ENCODE measurements around the gene IMMP2L.

IMMP2L gene

GRCh38 chr7:111384065-111384891 is 178.0 kb downstream of the IMMP2L start:
- no peak for DNase-seq

GRCh38 chr7:111383133-111383532 is 179.2 kb downstream of the IMMP2L start:
- DNase-seq, result no peak

DNA sequence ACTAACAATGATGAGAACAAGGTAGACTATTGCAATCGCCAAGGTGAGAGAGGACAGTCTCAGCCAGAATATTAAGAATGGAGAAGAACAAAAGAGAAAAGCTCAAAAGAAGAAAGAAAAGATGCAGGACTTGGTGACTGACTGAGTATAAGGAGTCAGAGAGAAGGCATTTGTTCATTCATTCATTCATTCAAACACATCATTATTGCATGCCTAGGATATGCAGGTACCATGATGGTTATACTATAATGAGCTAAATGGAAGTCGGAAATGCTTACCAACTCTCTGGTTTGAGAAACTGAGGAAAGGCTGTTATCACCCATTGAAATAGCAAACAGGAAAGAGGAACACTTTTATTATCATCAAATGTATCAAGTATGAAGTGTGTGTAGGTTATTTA is 180.7 kb downstream of the IMMP2L start:
- DNase-seq, result no peak

DNA sequence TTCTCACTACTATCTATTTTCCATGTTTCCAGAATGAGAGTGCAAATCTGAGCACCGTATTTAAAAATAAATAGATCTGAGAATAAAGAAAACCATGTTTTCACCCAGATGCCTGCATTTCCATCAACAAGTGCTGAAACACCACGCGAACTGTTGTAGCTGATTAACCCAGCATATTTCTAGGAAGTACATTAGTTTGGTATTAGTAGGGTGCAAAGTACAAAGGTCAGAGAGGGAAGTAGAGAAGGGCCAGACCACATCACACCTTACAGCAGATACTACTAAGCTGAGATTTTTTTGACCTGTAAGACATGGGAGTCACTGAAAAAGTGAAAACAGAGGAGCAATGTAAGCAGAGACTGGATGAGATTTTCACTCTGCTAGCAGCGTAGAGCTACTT is 181.3 kb downstream of the IMMP2L start:
- no peak for DNase-seq

GRCh38 chr7:111374027-111374426 is 188.3 kb downstream of the IMMP2L start:
- DNase-seq, result no peak

GRCh38 chr7:111371437-111371836 is 190.9 kb downstream of the IMMP2L start:
- no peak for DNase-seq

GRCh38 chr7:111370002-111370401 is 192.3 kb downstream of the IMMP2L start:
- no peak for DNase-seq

DNA sequence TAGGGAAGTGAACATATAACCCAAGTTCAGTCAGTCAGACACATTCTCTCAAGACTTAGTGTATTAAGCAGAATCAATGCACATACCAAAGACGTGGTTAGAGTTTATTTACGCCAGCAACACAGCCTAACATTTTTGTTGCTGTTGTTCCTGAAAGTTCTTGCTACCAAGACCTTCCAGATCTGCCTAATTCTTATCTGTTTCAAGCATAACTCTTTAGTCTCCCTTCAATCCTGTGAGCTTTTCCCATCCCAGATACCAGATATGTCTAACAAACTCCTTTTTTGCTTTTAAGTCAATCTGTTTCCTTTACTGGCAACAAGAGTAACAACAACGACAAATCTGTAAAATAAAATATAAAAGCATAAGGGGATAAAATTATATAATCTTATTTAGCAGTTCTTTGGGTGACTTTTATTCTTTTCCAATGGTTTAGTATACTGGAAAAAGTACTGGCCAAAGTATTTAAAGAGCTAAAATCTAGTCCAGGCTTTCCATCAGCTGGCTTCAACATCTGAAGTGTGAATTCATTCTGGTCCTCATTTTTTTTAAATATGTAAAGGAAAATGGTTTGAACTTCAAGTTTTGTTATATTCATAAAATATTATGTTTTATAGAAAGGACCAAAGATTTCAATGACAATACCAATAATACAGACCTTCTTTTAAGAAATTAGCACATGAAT is 193.8 kb downstream of the IMMP2L start:
- no peak for DNase-seq

DNA sequence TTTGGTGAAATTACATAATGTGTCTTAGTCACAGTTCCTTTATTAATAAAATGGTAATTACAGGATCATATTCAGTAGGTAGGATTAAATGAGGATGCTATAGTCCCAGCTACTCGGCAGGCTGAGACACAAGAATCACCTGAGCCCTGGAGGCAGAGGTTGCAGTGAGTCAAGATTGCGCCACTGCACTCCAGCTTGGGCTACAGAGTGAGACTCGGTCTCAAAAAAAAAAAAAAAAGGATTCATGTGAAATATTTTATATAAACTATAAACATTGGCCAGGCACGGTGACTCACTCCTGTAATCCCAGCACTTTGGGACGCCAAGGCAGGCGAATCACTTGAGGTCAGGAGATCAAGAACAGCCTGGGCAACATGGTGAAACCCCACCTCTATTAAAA is 197.9 kb downstream of the IMMP2L start:
- DNase-seq, result no peak

GRCh38 chr7:111363099-111363498 is 199.2 kb downstream of the IMMP2L start:
- DNase-seq, result no peak

DNA sequence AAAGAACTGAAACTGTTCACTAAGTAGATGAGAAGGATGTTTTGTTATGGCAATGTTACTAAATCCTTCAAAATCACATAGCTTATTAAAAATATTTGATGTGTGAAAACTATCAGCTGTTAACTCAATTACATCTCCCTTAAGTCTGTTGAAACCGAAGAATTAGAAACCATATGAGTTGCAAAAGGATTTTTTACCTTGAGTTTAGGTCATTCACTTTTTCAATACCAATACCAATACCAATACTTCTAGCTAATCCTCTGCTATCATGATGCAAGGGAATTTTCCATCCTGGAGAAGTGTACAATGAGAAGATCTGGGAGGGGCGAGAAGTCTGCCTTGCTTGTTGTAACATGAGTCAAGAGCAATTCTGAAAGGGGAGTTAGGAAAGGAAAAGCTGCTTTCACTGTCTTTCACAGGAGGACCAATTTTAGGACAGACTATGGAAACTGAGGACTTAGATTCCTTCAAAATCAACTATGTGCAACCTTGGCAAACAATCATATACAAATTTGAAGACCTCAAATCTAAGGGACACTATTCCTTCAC is 199.7 kb downstream of the IMMP2L start:
- no peak for DNase-seq

GRCh38 chr7:111358915-111359314 is 203.4 kb downstream of the IMMP2L start:
- DNase-seq, result no peak

- DNase-seq, result no peak
Measured at GRCh38 chr7:111357691-111358090, 204.6 kb downstream of the IMMP2L start.

DNA sequence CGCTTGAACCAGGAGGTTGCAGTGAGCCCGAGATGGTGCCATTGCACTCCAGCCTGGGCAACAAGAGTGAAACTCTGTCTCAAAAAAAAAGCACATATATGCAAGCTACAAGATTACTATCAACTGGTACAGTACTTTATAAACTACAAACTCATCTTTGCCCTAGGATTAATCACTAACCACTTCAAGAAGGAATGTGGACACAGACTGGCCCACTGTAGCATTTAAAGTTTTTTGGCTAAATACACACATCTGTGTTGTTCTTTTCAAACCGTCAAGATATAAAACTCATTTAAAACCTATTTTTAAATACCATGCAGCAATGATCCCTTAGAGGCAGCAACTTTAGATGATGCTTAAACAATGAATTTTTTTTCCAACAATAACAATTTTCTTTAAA is 205.4 kb downstream of the IMMP2L start:
- DNase-seq, result no peak

GRCh38 chr7:111352319-111352718 is 210.0 kb downstream of the IMMP2L start:
- no peak for DNase-seq

DNA sequence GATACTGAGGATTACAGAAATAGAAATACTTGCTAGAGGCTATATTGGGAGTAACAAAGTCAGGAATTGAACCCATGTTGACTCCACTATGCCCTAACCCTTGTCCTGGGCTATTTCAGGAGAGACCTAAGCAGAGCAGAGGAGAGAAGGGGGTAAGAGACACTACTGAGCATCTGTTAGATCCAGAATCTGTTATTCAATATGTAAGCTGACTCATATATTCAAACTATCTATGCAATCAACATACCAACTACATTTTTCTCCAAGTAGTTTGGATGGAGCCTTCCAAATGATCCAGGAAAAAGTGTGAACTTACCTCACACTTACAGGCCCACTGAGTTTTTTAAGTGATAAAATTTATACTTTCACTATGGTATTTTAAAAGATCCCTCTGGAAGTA is 216.1 kb downstream of the IMMP2L start:
- DNase-seq, result no peak

- no peak for DNase-seq
Measured at GRCh38 chr7:111343017-111343416, 219.3 kb downstream of the IMMP2L start.

GRCh38 chr7:111339006-111339405 is 223.3 kb downstream of the IMMP2L start:
- no peak for DNase-seq

- DNase-seq, result no peak
Measured at GRCh38 chr7:111333010-111333409, 229.3 kb downstream of the IMMP2L start.

GRCh38 chr7:111330235-111330523 is 232.1 kb downstream of the IMMP2L start:
- no peak for DNase-seq

GRCh38 chr7:111329367-111330234 is 232.7 kb downstream of the IMMP2L start:
- no peak for DNase-seq

DNA sequence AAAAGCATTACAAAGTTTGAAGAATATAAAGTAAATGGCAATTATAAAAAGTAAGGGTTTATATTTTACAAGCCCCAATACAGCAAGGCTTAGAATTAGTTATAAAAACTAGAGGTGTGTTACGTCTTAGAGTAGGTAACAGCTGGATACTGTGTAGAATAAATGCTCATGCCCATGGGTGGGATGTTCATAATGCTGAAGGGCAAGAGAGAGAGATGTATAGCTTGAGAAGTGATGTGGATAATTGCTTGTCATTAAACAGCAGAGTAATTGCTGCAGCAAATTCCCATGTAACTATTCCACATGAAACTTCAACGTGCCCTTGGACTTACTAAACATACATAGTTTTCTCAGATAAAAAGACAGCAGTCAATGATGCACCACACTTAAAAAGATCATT is 233.8 kb downstream of the IMMP2L start:
- DNase-seq, result no peak

DNA sequence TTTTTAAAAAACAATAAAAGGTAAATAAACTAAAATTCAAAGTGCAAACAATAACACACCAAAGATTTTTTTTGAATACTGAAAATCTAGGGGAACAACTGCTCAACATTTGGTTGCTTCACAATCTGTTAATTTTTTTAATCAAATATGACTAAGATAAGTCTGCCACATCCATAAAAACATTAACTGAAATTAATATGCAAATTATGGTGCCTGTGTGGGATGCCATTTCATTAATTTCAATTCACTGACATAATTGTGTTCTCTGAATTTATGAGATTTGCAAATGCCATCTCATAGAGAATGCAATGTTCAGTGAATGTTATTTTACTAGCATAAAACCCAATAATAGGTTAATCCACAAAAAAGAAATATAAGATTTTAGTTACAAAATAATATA is 237.5 kb downstream of the IMMP2L start:
- no peak for DNase-seq

- no peak for DNase-seq
Measured at GRCh38 chr7:111324228-111324627, 238.1 kb downstream of the IMMP2L start.

Data from kidney glomerular epithelial cell (primary cell).